GM21786 (cell line): ENCODE measurements around the gene ANKRD13A.
A peak's percentile ranks its signal among the peaks of the same experiment; 100 is the strongest.
"Not testable (repeated sequence)": the region's sequence is repeated elsewhere in the genome, so short reads cannot be mapped to it uniquely, and the experiment has no call there.

Experiments used
- ATAC-seq: cut with Tn5 transposase; IDR thresholded peaks from one replicate; pipeline ENCODE4 v1.9.1; 2021; ENCODE audit not compliant: unreplicated experiment

ANKRD13A gene

GRCh38 chr12:110077800-110078199 lies 78.6 kb downstream of the ANKRD13A start:
- ATAC-seq, result no peak

- peak; percentile 79 for ATAC-seq
Measured at GRCh38 chr12:110079477-110080400, 80.5 kb downstream of the ANKRD13A start.

DNA sequence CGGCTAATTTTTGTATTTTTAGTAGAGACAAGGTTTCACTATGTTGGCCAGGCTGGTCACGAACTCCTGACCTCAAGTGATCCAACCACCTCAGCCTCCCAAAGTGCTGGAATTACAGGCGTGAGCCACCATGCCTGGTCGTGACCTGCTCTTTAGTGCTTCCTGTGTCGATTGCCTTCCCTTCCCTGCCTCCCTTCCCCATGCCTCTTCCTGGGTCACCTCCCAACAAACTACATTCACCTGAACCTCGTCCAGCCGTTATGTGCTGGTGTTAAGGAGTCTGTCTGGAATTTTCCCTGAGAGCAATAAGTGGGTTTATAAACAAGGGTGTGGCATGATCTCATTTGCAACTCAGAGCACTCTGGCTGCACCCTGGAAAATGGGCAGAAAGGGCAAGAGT lies 81.2 kb downstream of the ANKRD13A start:
- ATAC-seq, result no peak

DNA sequence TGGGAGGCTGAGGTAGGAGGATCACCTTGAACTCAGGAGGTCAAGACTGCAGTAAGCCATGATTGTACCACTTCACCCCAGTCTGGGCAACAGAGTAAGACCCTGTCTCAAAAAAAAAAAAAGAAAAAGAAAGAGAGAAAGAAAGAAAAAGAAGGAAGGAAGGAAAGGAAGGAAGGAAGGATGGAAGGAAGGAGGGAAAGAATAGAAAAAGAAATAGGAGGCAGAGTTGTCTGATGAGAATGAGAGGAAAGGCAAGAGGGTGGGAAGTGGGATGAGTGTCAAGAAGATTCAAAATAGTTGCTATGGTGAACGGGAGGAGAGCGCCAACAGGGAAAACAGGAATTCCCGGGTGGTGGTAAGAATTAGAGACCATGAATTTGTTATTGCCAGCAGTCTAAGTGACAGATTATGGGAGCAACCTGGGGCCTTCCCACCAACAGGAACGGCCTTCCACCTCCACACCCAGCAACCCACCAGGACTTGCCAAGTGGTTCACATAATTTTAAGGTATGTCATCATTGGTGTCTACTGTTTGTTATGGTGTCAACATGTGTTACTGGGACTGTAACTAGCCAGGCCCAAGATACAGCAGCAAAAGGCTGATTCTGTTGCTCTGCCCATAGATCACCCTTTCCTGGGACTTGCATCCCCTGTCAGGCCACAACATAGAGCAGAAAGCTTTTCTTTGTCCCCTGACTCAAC lies 85.2 kb downstream of the ANKRD13A start:
- ATAC-seq, result no peak

GRCh38 chr12:110088216-110088615 lies 89.0 kb downstream of the ANKRD13A start:
- ATAC-seq, result not testable (repeated sequence)

DNA sequence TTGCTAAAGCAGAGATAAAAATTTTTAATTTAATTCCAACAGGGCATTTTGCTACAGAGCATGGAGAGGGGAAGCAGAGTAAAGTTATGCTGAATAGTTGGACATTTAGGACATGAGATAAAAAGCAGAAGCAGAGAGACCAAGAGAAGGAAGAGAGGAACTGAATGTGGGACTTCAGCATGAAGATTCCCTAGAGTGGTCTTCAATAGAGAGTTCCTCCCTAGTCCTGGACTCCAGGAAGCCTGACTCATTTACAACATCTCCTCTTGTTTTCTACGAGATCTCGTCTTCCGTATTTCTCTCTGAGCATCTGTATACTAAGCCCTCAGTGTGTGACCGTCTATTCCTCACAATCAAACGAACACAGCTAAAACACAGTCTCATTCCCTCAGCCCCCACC lies 89.7 kb downstream of the ANKRD13A start:
- ATAC-seq, result no peak
